HFF-Myc (cell line): ENCODE measurements around the gene EIF4H.
A peak's percentile ranks its signal among the peaks of the same experiment; 100 is the strongest.

Experiments
- DNase-seq: peaks from one replicate; pipeline ENCODE4 v3.0.0-alpha.2; 2011; ENCODE audit warnings: low read depth; ENCODE audit errors: extremely low read depth
- H3K4me3 ChIP-seq: replicated peaks from 2 replicates; pipeline ENCODE4 v1.5.1; 2011; ENCODE audit warnings: low read depth, mild to moderate bottlenecking, control low read depth, low read length
- TF ChIP-seq, protein P1 (sequence below): IDR thresholded peaks from 2 replicates; pipeline ENCODE4 v1.5.1; 2012; ENCODE audit warnings: mild to moderate bottlenecking, low read depth, low read length, control low read depth; ENCODE audit errors: missing control alignments

Gene EIF4H

DNA sequence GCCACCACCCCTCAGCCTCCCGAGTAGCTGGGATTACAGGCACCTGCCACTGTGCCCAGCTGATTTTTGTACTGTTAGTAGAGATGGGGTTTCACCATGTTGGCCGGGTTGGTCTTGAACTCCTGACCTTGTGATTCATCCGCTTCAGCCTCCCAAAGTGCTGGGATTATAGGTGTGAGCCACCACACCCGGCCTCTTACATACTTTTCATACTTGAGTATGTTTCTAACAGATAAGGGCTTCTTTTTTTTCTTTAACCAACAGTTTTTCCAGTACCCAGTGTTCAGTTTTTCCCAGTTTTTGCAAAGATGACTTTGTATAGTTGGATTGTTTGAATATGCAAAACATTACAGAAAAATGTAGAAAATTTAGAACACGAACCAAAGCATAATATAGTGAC lies 7.7 kb downstream of the EIF4H start:
- TF ChIP-seq, protein P1, sequence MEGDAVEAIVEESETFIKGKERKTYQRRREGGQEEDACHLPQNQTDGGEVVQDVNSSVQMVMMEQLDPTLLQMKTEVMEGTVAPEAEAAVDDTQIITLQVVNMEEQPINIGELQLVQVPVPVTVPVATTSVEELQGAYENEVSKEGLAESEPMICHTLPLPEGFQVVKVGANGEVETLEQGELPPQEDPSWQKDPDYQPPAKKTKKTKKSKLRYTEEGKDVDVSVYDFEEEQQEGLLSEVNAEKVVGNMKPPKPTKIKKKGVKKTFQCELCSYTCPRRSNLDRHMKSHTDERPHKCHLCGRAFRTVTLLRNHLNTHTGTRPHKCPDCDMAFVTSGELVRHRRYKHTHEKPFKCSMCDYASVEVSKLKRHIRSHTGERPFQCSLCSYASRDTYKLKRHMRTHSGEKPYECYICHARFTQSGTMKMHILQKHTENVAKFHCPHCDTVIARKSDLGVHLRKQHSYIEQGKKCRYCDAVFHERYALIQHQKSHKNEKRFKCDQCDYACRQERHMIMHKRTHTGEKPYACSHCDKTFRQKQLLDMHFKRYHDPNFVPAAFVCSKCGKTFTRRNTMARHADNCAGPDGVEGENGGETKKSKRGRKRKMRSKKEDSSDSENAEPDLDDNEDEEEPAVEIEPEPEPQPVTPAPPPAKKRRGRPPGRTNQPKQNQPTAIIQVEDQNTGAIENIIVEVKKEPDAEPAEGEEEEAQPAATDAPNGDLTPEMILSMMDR: no peak

DNA sequence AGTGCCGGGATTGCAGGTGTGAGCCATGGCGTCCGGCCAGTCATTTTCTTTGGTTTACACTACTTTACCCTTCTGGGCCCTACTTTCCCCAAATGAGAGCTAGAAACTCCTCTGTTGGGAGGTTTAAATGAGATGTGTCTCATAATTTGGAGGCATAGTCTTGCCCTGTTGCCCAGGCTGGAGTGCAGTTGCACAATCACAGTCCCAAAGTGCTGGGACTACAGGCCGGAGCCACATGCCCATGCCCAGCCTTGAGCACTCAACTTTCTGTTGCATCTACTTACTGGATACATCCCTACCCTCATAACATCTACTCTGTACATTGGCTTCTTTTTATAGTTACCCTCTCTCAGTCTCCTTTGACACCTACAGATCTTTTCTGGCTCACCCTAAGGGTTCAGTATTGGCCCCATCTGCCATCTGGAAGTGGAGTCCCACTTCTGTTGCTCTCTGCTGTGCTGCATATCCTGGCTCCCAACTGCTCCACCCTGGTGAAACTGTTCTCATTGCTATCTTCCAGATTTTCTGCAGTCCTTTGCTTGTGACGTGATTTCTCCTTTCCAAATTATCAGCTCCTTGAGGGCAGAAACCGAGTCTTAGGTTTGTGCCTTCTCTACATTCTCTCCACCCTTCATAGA lies 8.4 kb downstream of the EIF4H start:
- TF ChIP-seq, protein P1: no peak

More for the DNA sequence above, 7.7 kb downstream of the EIF4H start:
- H3K4me3 ChIP-seq: no peak overlapping the region
- DNase-seq: no peak

DNA sequence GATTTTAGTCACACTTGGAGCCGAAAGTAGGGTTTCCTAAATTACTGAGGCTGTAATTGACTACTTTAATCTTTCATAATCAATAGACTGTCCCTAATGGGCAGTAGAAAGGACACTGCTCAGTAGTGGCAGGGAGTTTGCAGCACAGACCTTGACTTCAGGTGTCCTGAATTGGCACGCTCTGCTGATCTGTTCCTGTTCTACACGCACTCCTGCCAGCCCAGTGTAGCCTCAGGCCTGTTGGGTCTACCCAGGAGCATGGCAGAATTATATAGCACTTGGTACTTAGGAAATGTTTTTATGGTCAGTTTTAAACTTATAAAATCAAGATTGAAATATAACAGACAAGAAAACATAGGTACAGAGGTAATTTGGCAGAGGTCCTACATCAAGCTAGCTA lies 9.0 kb downstream of the EIF4H start:
- TF ChIP-seq, protein P1: no peak
- H3K4me3 ChIP-seq: no peak overlapping the region
- no peak for DNase-seq

More for the DNA sequence above, 8.4 kb downstream of the EIF4H start:
- no peak for DNase-seq
- no peak overlapping the region for H3K4me3 ChIP-seq

DNA sequence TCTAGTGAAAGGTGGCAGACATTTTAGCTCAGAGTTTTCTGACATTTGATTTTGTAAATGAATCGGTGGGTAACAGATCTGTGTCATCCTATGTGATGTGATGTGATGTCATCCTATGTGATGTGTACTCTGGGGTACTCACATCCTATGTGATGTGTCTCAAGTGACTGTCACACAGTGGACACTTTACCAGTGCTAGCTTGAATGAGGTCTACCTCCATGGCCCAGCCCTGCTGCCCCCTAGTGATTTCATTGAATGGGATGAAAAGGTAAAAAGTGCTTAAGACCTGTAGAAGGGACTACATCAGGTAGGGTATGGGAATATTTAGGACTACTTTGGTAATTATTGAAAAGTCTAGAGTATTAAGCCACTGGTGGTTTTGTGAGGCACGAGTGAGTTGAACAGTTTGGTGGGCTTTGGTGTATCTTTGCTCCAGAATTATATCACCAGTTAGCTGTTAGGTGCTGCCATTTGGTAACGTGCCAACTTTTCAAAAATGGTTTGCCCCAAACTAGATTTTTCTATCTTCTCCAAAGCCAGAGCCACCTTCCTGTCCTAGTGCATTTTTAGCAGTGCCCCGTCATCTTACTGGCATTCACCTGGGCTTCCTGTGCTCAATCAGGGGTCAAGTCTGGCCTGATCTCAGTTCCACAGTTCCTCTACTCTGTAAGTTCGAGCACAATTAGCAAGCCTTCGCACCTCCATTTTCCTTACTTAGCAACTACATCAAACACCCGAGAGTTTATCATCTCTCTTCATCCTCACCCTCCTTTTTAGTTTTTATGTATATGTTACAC lies 9.7 kb downstream of the EIF4H start:
- TF ChIP-seq, protein P1: peak; percentile 36
- H3K4me3 ChIP-seq: no peak overlapping the region
- no peak for DNase-seq

DNA sequence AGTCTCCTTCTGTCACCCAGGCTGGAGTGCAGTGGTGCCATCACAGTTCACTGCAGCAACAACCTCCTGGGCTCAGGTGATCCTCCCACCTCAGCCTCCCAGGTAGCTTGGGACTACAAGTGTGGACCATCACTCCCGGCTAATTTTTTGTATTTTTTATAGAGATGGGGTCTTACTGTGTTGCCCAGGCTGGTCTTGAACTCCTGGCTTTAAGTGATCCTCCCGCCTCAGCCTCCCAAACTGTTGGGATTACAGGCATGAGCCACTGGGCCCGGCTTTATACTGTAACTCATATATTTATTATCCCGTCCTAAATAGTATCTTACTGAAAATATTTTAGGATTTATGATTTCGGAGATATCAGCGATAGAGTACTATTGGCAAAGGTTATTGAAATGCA lies 10.9 kb downstream of the EIF4H start:
- DNase-seq: no peak
- H3K4me3 ChIP-seq: no peak overlapping the region
- TF ChIP-seq, protein P1: no peak

DNA sequence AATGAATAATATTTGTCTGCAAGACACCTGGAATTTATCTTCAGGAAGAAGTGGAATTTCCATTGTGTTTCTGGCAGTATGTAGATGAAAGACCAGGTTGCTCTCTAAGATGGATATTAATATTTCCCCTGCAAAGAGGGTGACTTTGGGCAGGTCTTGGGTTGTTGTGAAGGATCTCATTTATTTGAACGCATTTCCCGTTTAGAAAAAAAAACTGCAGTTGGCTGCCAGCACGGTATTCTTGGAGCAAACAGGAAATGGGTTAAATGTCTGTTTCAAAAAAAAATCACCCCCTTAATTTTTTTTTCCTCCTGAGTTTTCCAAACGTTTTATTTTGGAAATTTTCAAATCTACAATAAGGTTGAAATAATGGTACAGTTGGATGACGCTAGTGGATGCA lies 11.5 kb downstream of the EIF4H start:
- TF ChIP-seq, protein P1: no peak

More for the DNA sequence above, 11.5 kb downstream of the EIF4H start:
- DNase-seq: no peak
- H3K4me3 ChIP-seq: no peak overlapping the region
